Cardiac atrium fibroblast (primary cell): ENCODE measurements around the gene SAMD4A. TPM values are rescaled to one million over a fixed set of nuclear protein-coding genes. Genes with fewer than 3 reads are reported as not detected.

Experiments used
- total RNA-seq: library from RNA; depleted of rRNA; stranded (reverse); fragments of >200 nt; gene quantifications from 2 replicates; pipeline ENCODE4 v1.2.3, GENCODE V29; 2015

The SAMD4A gene, protein sequence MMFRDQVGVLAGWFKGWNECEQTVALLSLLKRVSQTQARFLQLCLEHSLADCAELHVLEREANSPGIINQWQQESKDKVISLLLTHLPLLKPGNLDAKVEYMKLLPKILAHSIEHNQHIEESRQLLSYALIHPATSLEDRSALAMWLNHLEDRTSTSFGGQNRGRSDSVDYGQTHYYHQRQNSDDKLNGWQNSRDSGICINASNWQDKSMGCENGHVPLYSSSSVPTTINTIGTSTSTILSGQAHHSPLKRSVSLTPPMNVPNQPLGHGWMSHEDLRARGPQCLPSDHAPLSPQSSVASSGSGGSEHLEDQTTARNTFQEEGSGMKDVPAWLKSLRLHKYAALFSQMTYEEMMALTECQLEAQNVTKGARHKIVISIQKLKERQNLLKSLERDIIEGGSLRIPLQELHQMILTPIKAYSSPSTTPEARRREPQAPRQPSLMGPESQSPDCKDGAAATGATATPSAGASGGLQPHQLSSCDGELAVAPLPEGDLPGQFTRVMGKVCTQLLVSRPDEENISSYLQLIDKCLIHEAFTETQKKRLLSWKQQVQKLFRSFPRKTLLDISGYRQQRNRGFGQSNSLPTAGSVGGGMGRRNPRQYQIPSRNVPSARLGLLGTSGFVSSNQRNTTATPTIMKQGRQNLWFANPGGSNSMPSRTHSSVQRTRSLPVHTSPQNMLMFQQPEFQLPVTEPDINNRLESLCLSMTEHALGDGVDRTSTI
- 21.7 and 28.3 TPM in 2 replicates for total RNA-seq

DNA sequence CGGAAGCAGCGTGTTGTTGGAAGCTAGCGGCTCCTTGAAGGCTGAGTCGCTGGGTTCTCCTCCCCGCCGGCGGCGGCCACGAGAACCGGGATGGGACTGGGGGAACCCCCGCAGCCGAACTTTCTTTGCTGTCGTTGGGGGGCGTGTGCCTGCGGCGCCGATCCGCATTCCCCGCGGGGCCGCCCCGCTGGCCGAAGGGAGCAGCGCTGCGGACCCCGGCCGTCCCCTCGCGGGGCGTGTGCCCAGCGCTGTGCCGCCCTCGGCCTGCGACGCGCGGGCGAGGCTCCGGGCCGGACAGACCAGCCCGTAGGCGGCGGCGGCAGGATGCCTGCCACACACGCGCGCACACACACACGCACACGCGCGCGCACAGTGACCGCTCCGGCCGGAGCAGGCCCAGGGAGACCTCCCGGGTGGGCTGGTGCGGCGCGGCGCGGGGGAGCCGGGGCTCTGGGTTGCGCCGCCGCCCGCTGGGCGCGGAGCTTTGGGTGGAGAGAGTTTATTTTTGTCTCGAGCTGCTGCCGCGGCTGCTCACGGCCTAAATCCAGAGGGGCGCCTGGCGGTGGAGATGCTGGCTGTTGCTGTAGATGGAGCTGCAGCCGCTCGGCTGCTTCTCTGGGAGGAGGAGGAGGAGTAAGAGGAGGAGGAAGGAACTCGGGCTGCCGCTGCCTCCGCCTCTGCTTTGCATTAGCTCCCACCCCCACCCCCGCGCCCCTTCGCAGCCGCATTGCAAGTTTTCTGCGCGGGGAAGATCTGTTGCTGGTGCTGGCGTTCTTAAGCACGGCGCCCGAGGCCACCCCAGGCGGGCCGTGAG lies at the start of gene SAMD4A:
Gene SAMD4A (plus strand): TSS at position 719 of the 814 bp plus-strand sequence. CDS start 789 bp downstream, outside the sequence.

Other genes starting within 250 kb of the SAMD4A start
- 20.9 and 35.5 TPM in 2 replicates for gene CDKN3, start 170.1 kb upstream of the SAMD4A start, total RNA-seq
- gene CNIH1, start 125.8 kb upstream of the SAMD4A start, total RNA-seq: 270 and 298 TPM in 2 replicates
- 70.4 and 115 TPM in 2 replicates for gene GMFB, start 78.1 kb upstream of the SAMD4A start, total RNA-seq
- 7.4 and 19.0 TPM in 2 replicates for gene CGRRF1, start 57.2 kb upstream of the SAMD4A start, total RNA-seq